Ovary (tissue), 10 donors: ENCODE measurements around the gene BANP. TPM values are rescaled to one million over a fixed set of nuclear protein-coding genes. Genes with fewer than 3 reads are reported as not detected.
"Not testable (repeated sequence)": the region's sequence is repeated elsewhere in the genome, so short reads cannot be mapped to it uniquely, and the experiment has no call there.

Experiments
- DNase-seq, 5 donors: peaks; one replicate each; pipeline ENCODE4 v3.0.0-alpha.2; 2019 to 2020
- H3K27ac ChIP-seq, 2 donors: fragments of 200-600 bp; one replicate each; pipeline versions ENCODE4 v1.5.1 to v1.8.0; 2019 to 2022
- H3K27me3 ChIP-seq: fragments of 200-600 bp; one replicate; pipeline ENCODE4 v1.8.0; 2022
- H3K36me3 ChIP-seq: fragments of 200-600 bp; sonication (generic); one replicate; pipeline ENCODE4 v1.5.1; 2019
- H3K4me1 ChIP-seq: one replicate; pipeline ENCODE4 v1.8.1; 2013; ENCODE audit warnings: mild to moderate bottlenecking, moderate library complexity; ENCODE audit not compliant: insufficient read depth
- H3K4me3 ChIP-seq: fragments of 200-600 bp; sonication (generic); one replicate; pipeline ENCODE4 v1.5.1; 2017
- H3K9me3 ChIP-seq, 2 donors: fragments of 200-600 bp in 1 of 2; sonication (generic) in 1 of 2; one replicate each; pipeline versions ENCODE4 v1.5.1 to v1.8.1; 2013 to 2019; ENCODE audit warnings: mild to moderate bottlenecking in 1 of 2, moderate library complexity in 1 of 2
- EP300 ChIP-seq: sonication (generic); formaldehyde crosslinking; IDR thresholded peaks from one replicate; pipeline ENCODE4 v1.6.1; 2017; ENCODE audit warnings: antibody characterized with exemption
- POLR2A ChIP-seq: fragments of 450-650 bp; IDR thresholded peaks from one replicate; pipeline ENCODE4 v1.6.1; 2017; ENCODE audit warnings: antibody characterized with exemption, mild to moderate bottlenecking, moderate library complexity
- WGBS, 3 donors: extraction: QIAGEN DNeasy Blood & Tissue Kit in 1 of 3; methylation state at CpG; one replicate each; pipeline versions ENCODE4 v1.1.5 to v1.1.7; 2013 to 2017; 5-methylcytosine and 5-hydroxymethylcytosine counted together
- intact Hi-C, 4 donors: fragments of 100-400 bp; cut with DNase I; formaldehyde crosslinking; loops; one replicate each; pipeline versions ENCODE4 v1.11.0 to v1.15.1; 2022 to 2023
- long read RNA-seq, 3 donors: library from polyadenylated mRNA in 2 of 3; unstranded in 2 of 3; transcript quantifications; one replicate each; pipeline ENCODE4 v2.0.0 and lab custom pipeline, GENCODE V29; 2021 to 2026
- polyA plus RNA-seq, 2 donors: library from polyadenylated mRNA; stranded (reverse); fragments of 200-250 nt in 1 of 2; fragments of 350-450 nt in 1 of 2; fragmentation: Illumina TruSeq in 1 of 2; extraction: RNeasy Lipid Tissue Mini Kit (QIAGEN cat#74804) in 1 of 2; gene quantifications; one replicate each; pipeline ENCODE4 v1.2.3, GENCODE V29; 2013 to 2014
- total RNA-seq, 7 donors: library from RNA; depleted of rRNA in 2 of 7; stranded (reverse); fragments of >200 nt in 2 of 7; fragmentation: NEBNext Ultra II Directional in 3 of 7; extraction: Animal tissue kit (Norgen Biotek cat#: 25700) in 3 of 7; gene quantifications; one replicate each; pipeline versions ENCODE4 v1.1.0 to v1.2.4, GENCODE V29; 2016 to 2023
- TF ChIP-seq, protein P1 (sequence below), 3 donors: fragments of 450-650 bp in 2 of 3; fragments of 200-600 bp in 1 of 3; IDR thresholded peaks; one replicate each; pipeline versions ENCODE4 v1.5.1 to v1.8.0; 2016 to 2022; ENCODE audit warnings: antibody characterized with exemption in 3 of 3, mild to moderate bottlenecking in 1 of 3
- donor health status: DM: no; HTN: no; CAD: no; lungs with moderate emphysema.
- donor health status: DM: no; HTN: no; CAD: no.
- donor health status: Bipolar disorder and iron deficiency.
- donor health status: DM: yes; HTN: yes; CAD: no.
- donor health status: DM: no; HTN: no; CAD: no.
- donor health status: DM: yes; HTN: yes; CAD: no.

The BANP gene
- total RNA-seq: 10 to 100 TPM; 22.2 to 48.6 (median 35.3) TPM
- polyA plus RNA-seq: 10 to 100 TPM; 14.8 to 20.7 TPM
- long read RNA-seq, donor 1, transcript BANP-202 (12 exons, 2,164 nt): major isoform, 23 of 155 reads
- long read RNA-seq, donor 1, transcript BANP-204 (13 exons, 2,283 nt): minor isoform, 11 of 155 reads
- long read RNA-seq, donor 1, transcript BANP-217 (12 exons, 1,551 nt): minor isoform, 17 of 155 reads
- long read RNA-seq, donor 1, partial matches to known transcripts: 18 of 155 reads
- long read RNA-seq, donor 1, other reads (novel, unspliced or antisense): 86 of 155 reads
- long read RNA-seq, donor 2, partial matches to known transcripts: 0 of 3 reads
- long read RNA-seq, donor 2, other reads (novel, unspliced or antisense): 0 of 3 reads
- long read RNA-seq, donor 3, transcript BANP-204 (13 exons, 2,283 nt): major isoform, 6 of 34 reads
- long read RNA-seq, donor 3, partial matches to known transcripts: 6 of 34 reads
- long read RNA-seq, donor 3, other reads (novel, unspliced or antisense): 18 of 34 reads

DNA sequence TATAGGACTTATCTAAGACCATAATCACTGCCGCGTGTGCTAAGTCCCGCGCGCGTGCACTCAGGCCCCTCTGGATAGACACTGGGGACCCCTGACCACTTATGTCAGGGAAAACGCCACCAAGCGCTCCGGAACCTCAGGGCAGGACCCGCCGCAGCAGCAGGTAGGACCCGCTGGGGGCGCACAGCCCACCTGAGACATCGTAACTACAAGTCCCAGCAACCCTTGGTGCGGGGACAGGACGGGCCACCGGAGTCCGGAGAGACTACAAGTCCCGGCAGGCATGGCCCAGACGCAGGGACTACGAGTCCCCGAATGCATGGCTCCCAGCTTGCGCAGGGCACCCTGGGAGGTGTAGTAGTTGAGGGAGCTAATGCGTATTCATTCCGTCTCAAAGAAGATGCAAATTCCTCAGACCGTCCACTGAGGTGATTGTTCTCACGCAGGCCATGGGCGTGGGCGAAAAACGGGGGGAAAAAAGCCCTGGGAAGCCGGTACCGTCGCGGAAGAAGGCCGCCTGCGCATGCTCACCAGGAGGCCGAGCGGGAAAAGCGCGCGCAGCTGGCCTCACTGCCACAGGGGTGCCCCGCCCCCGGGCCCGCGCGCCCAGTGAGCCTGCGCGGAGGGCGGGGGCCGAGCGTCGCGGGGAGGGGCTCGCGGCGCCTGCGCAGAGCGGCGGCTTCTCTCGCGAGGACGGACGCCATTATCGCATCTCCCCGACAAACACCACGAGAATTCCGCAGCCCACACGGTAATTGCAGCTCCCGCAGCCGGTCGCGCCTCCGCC lies at the start of gene BANP:
Gene BANP (plus strand): TSS at position 670 of the 787 bp plus-strand sequence. CDS start 23,682 bp downstream, outside the sequence.
- Histone ChIP-seq H3K4me3 (peak within 1 kb of the TSS; percentile 96), H3K9me3 (no peaks in the 10 kb centered on the region), H3K27me3 (no peaks in the 10 kb centered on the region), H3K4me1 (peaks cover 3% of the 10 kb centered on the region), H3K27ac (peak within 1 kb of the TSS; percentile 96 to 99), H3K36me3 (no peaks in the 10 kb centered on the region)
- peak; percentile 96 to 98 (median 97) for DNase-seq
- TF ChIP-seq POLR2A (peak; percentile 61), EP300 (no peak)
- TF ChIP-seq, protein P1, sequence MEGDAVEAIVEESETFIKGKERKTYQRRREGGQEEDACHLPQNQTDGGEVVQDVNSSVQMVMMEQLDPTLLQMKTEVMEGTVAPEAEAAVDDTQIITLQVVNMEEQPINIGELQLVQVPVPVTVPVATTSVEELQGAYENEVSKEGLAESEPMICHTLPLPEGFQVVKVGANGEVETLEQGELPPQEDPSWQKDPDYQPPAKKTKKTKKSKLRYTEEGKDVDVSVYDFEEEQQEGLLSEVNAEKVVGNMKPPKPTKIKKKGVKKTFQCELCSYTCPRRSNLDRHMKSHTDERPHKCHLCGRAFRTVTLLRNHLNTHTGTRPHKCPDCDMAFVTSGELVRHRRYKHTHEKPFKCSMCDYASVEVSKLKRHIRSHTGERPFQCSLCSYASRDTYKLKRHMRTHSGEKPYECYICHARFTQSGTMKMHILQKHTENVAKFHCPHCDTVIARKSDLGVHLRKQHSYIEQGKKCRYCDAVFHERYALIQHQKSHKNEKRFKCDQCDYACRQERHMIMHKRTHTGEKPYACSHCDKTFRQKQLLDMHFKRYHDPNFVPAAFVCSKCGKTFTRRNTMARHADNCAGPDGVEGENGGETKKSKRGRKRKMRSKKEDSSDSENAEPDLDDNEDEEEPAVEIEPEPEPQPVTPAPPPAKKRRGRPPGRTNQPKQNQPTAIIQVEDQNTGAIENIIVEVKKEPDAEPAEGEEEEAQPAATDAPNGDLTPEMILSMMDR (IDR thresholded peaks at IDR 0.05): peak; percentile 43 to 69 (median 67)
- 0 to 1% (median 1%) methylated on average over 70 to 73 of the region's 73 CpGs for WGBS, 3 donors
- intact Hi-C loops: no loop called here

DNA sequence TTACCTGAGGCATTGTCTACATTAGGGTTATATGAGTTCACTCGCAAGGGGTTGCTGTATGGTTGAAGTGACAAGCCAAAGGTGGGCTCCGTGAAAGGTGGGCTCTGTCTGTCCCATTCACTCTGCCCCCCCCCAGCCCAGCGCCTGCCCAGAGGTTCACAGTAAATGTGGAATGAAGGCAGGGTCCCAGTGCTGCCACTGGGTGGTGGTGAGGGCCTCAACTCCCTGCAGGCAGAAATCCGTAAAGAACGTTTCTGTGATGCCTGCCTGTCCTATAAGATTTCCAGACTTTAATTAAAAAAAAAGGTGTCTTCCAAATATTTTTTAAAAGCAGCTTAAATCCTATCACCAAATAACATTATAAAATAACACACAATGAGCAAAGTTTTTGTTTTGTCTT lies 46.3 kb upstream of the BANP start:
- H3K36me3 ChIP-seq, DNase-seq, H3K27ac ChIP-seq, H3K9me3 ChIP-seq, H3K27me3 ChIP-seq, H3K4me3 ChIP-seq, H3K4me1 ChIP-seq: not testable (repeated sequence)
- WGBS, 3 donors: 78 to 80% (median 79%) methylated on average over 5 of the region's 5 CpGs
- intact Hi-C loops: loop anchor here in 1 of 4 donors (5.0 kb wide), 2 partner anchors 53 to 1577 kb away; no protein-coding TSS in a partner anchor

- not testable (repeated sequence) for H3K27me3 ChIP-seq, H3K27ac ChIP-seq, H3K4me3 ChIP-seq, H3K4me1 ChIP-seq, DNase-seq, H3K9me3 ChIP-seq, H3K36me3 ChIP-seq
- WGBS, 3 donors: 88 to 93% (median 90%) methylated on average over 7 of the region's 7 CpGs
- intact Hi-C loops: loop anchor here in 1 of 4 donors (5.0 kb wide), 1 partner anchor 53 kb away; no protein-coding TSS in a partner anchor
Observed at GRCh38 chr16:87905521-87905920, 45.7 kb upstream of the BANP start.

DNA sequence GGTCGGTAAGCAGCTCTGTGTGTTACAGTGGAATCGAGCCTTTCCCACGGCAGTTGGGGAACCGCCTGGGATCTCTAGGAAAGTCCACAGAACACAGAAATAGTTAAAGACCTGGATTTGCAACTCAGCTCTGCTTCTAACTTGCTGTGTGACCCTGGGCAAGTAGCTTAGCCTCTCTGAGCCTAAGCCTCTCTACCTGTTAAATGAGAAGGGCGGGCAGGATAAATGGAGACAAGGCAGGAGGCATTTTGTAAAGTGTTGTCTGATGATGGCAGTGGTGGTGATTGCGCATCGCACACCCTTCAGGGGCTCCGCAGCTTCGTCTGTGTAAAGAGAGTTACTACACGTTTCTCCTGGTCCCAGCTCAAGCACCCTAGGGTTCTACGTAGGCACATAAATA lies 43.1 kb upstream of the BANP start:
- not testable (repeated sequence) for H3K27me3 ChIP-seq, DNase-seq, H3K4me1 ChIP-seq, H3K36me3 ChIP-seq, H3K9me3 ChIP-seq, H3K27ac ChIP-seq, H3K4me3 ChIP-seq
- intact Hi-C loops: loop anchor here in 1 of 4 donors (5.0 kb wide), 1 partner anchor 56 kb away; no protein-coding TSS in a partner anchor
- WGBS, 3 donors: 85 to 88% (median 88%) methylated on average over 11 of the region's 11 CpGs

DNA sequence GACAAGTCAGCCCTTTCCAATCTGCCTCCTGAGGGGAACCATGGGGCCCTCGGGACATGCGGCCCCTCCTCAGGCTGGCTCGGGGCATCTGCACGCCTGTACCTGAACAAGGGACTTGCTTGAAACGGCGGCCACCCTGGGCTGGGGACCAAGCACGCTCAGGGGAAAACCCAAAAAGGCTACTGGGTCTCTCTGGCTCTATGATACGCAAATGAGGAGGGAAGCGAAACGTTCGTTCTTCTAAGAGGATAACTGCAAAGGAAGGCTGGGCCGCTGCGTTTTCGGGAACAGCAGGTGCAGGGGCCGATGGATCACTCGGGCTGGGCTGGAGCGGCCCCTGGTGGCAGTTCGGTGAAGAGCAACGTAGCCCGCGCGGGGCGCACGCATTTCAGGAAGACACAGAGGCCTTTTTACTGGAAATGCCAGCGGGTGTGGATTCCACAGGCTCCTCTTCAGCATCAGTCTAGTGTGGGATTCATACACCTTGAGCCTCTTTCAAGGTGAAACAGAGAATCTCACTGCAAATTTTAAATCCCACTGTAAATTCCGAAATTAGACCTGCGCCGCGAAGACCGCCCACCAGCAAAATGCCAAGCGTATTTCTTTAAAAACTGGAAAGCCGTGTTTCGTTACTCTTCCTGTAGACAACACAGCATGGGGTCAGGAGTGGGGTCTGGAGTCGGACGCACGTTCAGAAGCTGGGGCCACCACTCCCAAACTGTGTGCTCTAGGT lies 41.9 kb upstream of the BANP start:
- H3K27me3 ChIP-seq, H3K4me3 ChIP-seq, H3K4me1 ChIP-seq, H3K36me3 ChIP-seq, H3K27ac ChIP-seq, H3K9me3 ChIP-seq: not testable (repeated sequence)
- TF ChIP-seq, protein P1 (IDR thresholded peaks at IDR 0.05): peak; percentile 64 to 77 (median 66)
- intact Hi-C loops: loop anchor here in 1 of 4 donors (5.0 kb wide), 1 partner anchor 57 kb away; no protein-coding TSS in a partner anchor
- peak; percentile 57 to 84 (median 71) for DNase-seq
- 26 to 31% (median 30%) methylated on average over 35 to 36 of the region's 36 CpGs for WGBS, 3 donors

- DNase-seq: peak; percentile 27 to 72 (median 57)
- 60 to 63% (median 60%) methylated on average over 19 to 23 of the region's 23 CpGs for WGBS, 3 donors
- H3K4me3 ChIP-seq, H3K4me1 ChIP-seq, H3K36me3 ChIP-seq, H3K9me3 ChIP-seq, H3K27me3 ChIP-seq, intact Hi-C loops: not testable (repeated sequence)
- peak overlapping the region in 1 of 2 donors; percentile 38 for H3K27ac ChIP-seq
Observed at GRCh38 chr16:87911106-87911763, 40.0 kb upstream of the BANP start.

DNA sequence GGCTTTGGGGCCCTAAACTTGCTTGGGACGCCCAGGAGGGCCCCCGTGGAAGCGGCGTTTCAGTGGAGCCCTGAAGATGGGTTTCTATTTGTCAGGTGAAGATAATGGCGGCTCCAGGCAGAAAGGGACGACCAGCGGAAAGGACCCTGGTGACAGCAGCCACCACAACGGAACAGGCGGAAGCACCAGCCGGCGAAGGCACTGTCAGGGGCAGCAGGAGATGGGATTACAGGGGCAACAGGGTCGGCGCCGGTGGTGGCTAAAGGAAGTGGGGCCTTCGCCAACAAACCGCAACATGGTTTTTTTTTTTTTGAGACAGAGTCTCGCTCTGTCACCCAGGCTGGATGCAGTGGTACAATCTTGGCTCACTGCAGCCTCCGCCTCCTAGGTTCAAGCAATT lies 38.5 kb upstream of the BANP start:
- H3K36me3 ChIP-seq, H3K4me1 ChIP-seq, H3K27me3 ChIP-seq, H3K4me3 ChIP-seq, H3K9me3 ChIP-seq, intact Hi-C loops, DNase-seq, H3K27ac ChIP-seq: not testable (repeated sequence)
- WGBS, 3 donors: 85 to 88% (median 87%) methylated on average over 18 of the region's 18 CpGs

- H3K27me3 ChIP-seq, H3K9me3 ChIP-seq, H3K4me3 ChIP-seq, H3K4me1 ChIP-seq, intact Hi-C loops, H3K27ac ChIP-seq, DNase-seq, H3K36me3 ChIP-seq: not testable (repeated sequence)
- WGBS, 3 donors: 63 to 70% (median 66%) methylated on average over 20 to 27 of the region's 27 CpGs
Observed at GRCh38 chr16:87914021-87914725, 37.1 kb upstream of the BANP start.
